GM21619 (cell line): Measurements from ENCODE around the gene ARHGAP45.

Experiments
- ATAC-seq: cut with Tn5 transposase; IDR thresholded peaks from one replicate; pipeline ENCODE4 v1.9.1; 2021; ENCODE audit not compliant: unreplicated experiment

ARHGAP45 gene

GRCh38 chr19:1069009-1069779, 2.2 kb downstream of the ARHGAP45 start:
- ATAC-seq: no peak

GRCh38 chr19:1070576-1070930, 3.6 kb downstream of the ARHGAP45 start:
- no peak for ATAC-seq

GRCh38 chr19:1070931-1071791, 4.2 kb downstream of the ARHGAP45 start:
- no peak for ATAC-seq

GRCh38 chr19:1072371-1073015, 5.5 kb downstream of the ARHGAP45 start:
- ATAC-seq: no peak

GRCh38 chr19:1073063-1073955, 6.3 kb downstream of the ARHGAP45 start:
- ATAC-seq: no peak

- ATAC-seq: no peak
Observed at GRCh38 chr19:1073956-1074517, 7.1 kb downstream of the ARHGAP45 start.

- no peak for ATAC-seq
Observed at GRCh38 chr19:1074544-1075283, 7.7 kb downstream of the ARHGAP45 start.

GRCh38 chr19:1076046-1076386, 9.0 kb downstream of the ARHGAP45 start:
- no peak for ATAC-seq

GRCh38 chr19:1076951-1077350, 10.0 kb downstream of the ARHGAP45 start:
- ATAC-seq: peak; percentile 51

- ATAC-seq: no peak
Observed at GRCh38 chr19:1079566-1080111, 12.7 kb downstream of the ARHGAP45 start.

GRCh38 chr19:1080360-1081161, 13.6 kb downstream of the ARHGAP45 start:
- ATAC-seq: no peak

GRCh38 chr19:1081301-1082164, 14.6 kb downstream of the ARHGAP45 start:
- no peak for ATAC-seq

GRCh38 chr19:1082165-1082927, 15.4 kb downstream of the ARHGAP45 start:
- ATAC-seq: no peak

GRCh38 chr19:1082928-1083816, 16.2 kb downstream of the ARHGAP45 start:
- ATAC-seq: no peak

GRCh38 chr19:1084024-1084868, 17.3 kb downstream of the ARHGAP45 start:
- no peak for ATAC-seq
